Cortex of kidney (tissue), 1 donor: Measurements from ENCODE around the gene NOL11.
"Not testable (repeated sequence)": the region's sequence is repeated elsewhere in the genome, so short reads cannot be mapped to it uniquely, and the experiment has no call there.

Source experiments
- DNase-seq: peaks from one replicate; lab custom pipeline; 2025; lab: John Stamatoyannopoulos, UW

NOL11 gene

GRCh38 chr17:67717624-67718324 lies at the start of gene NOL11:
NOL11 (plus strand) TSS chr17:67717936; CDS start chr17:67717948, 12 bp downstream.
- peak; percentile 69 for DNase-seq

- DNase-seq: no peak
These were observed 46.2 kb upstream of the NOL11 start for GRCh38 chr17:67671493-67671892.

GRCh38 chr17:67672592-67673335 lies 45.0 kb upstream of the NOL11 start:
- DNase-seq: no peak

GRCh38 chr17:67675481-67675880 lies 42.3 kb upstream of the NOL11 start:
- DNase-seq: no peak

GRCh38 chr17:67676305-67676704 lies 41.4 kb upstream of the NOL11 start:
- no peak for DNase-seq

GRCh38 chr17:67678414-67678813 lies 39.3 kb upstream of the NOL11 start:
- no peak for DNase-seq

GRCh38 chr17:67679225-67679624 lies 38.5 kb upstream of the NOL11 start:
- DNase-seq: no peak

GRCh38 chr17:67679721-67680120 lies 38.0 kb upstream of the NOL11 start:
- no peak for DNase-seq

- DNase-seq: no peak
These were observed 37.1 kb upstream of the NOL11 start for GRCh38 chr17:67680445-67681224.

- DNase-seq: no peak
These were observed 35.5 kb upstream of the NOL11 start for GRCh38 chr17:67682196-67682595.

- no peak for DNase-seq
These were observed 32.4 kb upstream of the NOL11 start for GRCh38 chr17:67685351-67685750.

GRCh38 chr17:67686241-67686640 lies 31.5 kb upstream of the NOL11 start:
- no peak for DNase-seq

- DNase-seq: no peak
These were observed 30.2 kb upstream of the NOL11 start for GRCh38 chr17:67687511-67687910.

- DNase-seq: no peak
These were observed 28.1 kb upstream of the NOL11 start for GRCh38 chr17:67689534-67690177.

GRCh38 chr17:67693811-67694210 lies 23.9 kb upstream of the NOL11 start:
- DNase-seq: no peak

GRCh38 chr17:67696347-67696746 lies 21.4 kb upstream of the NOL11 start:
- DNase-seq: no peak

GRCh38 chr17:67696853-67697498 lies 20.8 kb upstream of the NOL11 start:
- no peak for DNase-seq

GRCh38 chr17:67700037-67700724 lies 17.6 kb upstream of the NOL11 start:
- DNase-seq: no peak

- DNase-seq: no peak
These were observed 17.0 kb upstream of the NOL11 start for GRCh38 chr17:67700725-67701119.

- not testable (repeated sequence) for DNase-seq
These were observed 14.9 kb upstream of the NOL11 start for GRCh38 chr17:67702861-67703260.

- no peak for DNase-seq
These were observed 10.3 kb upstream of the NOL11 start for GRCh38 chr17:67707442-67707841.
